ENCODE data around the gene RALBP1.
"Not testable (repeated sequence)": the region's sequence is repeated elsewhere in the genome, so short reads cannot be mapped to it uniquely, and the experiment has no call there.

- not testable (repeated sequence) for TF ChIP-seq CTCF (IDR thresholded peaks at IDR 0.05; ENCODE audit: poor library complexity, severe bottlenecking); POLR2AphosphoS5 (IDR thresholded peaks at IDR 0.05); REST (IDR thresholded peaks at IDR 0.05; ENCODE audit: borderline replicate concordance); EZH2 (IDR thresholded peaks at IDR 0.05; ENCODE audit: borderline replicate concordance, insufficient read depth, low read length, poor library complexity, severe bottlenecking); EP300 (conservative IDR thresholded peaks at IDR 0.05; ENCODE audit: poor library complexity, severe bottlenecking)
Measured at GRCh38 chr18:9430315-9430714, 45.0 kb upstream of the RALBP1 start.
